ENCODE data around the gene GRM5.
"Not testable (repeated sequence)": the region's sequence is repeated elsewhere in the genome, so short reads cannot be mapped to it uniquely, and the experiment has no call there.

Gene GRM5

DNA sequence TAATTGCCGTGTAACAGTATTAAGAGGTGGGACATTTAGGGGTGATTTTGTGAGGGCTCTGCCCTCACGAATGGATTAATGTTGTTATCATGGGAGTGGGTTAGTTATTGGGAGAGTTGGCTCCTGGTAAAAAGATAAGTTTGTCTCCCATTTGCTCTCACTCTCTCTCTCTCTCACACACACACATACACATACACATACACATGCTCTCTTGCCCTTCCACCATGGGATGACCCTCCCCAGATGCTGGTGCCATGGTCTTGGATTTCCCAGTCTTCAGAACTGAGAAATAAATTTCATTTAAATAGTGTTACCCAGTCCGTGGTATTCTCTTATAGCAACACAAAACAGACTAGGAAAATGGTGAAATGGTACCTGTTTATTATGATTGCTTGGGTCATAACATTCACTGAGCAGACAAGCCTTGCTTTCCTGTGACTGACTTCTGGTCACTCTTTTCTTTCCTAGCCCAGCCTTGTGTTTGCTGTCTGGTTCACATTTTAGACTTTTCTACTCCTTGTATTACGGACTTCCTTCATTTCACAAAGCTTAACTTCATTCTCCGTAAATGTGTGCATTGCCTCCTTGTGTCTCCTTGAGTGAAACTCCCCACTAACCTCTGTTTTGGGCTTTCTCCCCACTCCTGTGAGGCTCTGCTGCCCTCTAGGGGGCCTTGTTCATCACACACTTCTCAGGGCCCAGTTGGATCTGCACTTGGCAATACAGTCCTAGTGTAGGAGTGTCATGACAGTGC is 521.7 kb downstream of the GRM5 start:
- peak; percentile 33 to 47 for DNase-seq (ENCODE audit: low read depth in 2 of 2)

DNA sequence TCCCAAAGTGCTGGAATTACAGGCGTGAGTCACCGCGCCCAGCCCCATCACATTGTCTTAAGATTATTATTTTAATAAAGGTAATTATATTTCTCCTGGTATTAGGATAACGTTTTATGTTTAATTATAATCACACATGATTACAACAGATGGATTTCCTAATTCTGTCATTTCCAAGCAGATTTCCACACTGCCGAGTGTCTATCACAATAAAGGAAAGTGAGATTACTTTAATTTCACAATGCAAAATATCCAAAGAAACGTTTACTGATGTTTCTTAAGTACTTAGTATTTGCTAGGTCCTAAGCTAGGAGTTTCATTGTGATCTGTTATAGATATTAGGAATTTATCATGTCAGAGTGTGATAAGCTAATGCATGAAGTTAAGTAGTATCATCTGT is 524.8 kb downstream of the GRM5 start:
- DNase-seq (ENCODE audit: low read depth in 2 of 2) = no peak

DNA sequence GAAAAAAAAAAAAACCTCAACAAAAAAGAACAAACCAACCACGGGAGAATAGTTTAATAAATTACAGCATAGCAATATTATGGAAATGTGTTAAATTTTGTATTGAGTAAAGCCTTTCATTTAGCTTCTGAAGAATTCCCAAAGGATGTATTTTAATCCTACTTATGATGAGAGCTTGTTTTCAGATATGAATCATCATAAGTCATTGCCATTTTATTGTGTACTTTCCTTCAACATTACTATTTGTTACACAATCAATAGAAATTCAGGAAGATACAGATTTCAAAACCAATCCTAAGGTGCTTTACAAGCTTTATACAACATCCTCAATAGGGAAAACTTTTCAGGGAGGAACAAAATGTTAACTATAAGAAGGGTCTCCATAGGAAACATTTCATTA is 527.7 kb downstream of the GRM5 start:
- no peak for DNase-seq (ENCODE audit: low read depth in 2 of 2)

GRCh38 chr11:88537613-88538012 is 528.2 kb downstream of the GRM5 start:
- no peak for DNase-seq (ENCODE audit: low read depth in 2 of 2)

GRCh38 chr11:88536616-88537265 is 529.0 kb downstream of the GRM5 start:
- DNase-seq (ENCODE audit: low read depth in 2 of 2) = no peak

DNA sequence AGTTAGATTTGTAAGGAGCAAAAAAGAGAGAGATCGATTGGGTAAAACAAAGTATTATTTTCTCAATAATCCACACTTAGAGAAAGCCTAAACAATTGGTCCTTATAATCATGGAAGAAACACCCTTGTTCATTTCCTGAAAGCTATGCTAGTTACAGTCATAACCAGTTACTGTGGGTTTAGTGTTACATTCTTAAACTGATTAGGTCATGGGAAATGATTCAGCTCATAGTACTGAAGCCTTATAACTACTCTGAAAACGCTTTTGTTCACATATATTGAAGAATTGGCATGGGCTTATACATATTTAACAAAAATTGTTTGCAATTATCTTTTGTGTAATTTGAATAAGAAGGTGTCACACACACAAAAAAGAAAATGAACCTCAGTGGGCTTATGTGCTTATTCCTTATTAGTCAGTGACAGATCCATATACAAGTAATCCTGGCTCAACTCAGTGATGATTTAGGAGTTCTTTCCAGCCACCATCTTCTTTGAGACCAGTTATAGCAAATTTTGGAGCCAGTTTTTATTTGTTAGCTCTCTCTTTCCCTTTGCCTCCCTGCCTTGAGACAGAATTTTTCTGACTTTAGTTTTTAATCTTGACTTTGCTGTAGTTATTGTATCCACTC is 529.8 kb downstream of the GRM5 start:
- DNase-seq (ENCODE audit: low read depth in 2 of 2) = no peak

- DNase-seq (ENCODE audit: low read depth in 2 of 2) = no peak
Observed at GRCh38 chr11:88535266-88535665, 530.5 kb downstream of the GRM5 start.

DNA sequence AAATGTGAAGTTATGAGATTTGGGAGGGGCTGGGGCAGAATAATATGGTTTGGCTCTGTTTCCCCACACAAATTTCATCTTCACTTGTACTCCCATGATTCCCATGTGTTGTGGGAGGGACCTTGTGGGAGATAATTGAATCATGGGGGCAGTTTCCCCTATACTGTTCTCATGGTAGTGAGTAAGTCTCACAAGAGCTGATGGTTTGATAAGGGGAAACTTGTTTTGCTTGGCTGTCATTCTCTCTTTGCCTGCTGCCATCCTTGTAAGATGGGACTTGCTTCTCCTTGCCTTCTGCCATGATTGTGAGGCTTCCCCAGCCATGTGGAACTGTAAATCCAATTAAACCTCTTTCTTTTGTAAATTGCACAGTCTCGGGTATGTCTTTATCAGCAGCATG is 531.1 kb downstream of the GRM5 start:
- DNase-seq (ENCODE audit: low read depth in 2 of 2) = not testable (repeated sequence)

- no peak for DNase-seq (ENCODE audit: low read depth in 2 of 2)
Observed at GRCh38 chr11:88534185-88534584, 531.6 kb downstream of the GRM5 start.

- DNase-seq (ENCODE audit: low read depth in 2 of 2) = no peak
Observed at GRCh38 chr11:88533001-88533400, 532.8 kb downstream of the GRM5 start.

DNA sequence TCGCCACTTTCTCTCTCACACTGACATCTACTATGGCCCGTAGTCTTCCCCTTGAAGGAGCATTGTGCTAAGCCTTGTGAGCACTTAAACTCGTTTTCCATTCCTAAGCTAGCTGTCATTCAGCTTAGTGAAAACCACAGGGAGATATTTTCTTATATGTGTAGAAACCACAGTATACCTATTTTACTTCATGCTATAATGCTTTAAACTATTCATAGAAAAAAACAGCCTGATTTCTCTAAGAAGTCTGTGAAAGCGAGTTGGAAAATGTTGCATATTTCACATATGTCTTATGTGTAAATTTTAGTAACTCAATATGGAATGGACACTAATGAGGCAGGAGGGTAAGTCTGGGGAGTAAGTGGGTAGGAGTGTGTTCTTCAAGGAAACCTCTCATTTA is 534.0 kb downstream of the GRM5 start:
- DNase-seq (ENCODE audit: low read depth in 2 of 2) = no peak

DNA sequence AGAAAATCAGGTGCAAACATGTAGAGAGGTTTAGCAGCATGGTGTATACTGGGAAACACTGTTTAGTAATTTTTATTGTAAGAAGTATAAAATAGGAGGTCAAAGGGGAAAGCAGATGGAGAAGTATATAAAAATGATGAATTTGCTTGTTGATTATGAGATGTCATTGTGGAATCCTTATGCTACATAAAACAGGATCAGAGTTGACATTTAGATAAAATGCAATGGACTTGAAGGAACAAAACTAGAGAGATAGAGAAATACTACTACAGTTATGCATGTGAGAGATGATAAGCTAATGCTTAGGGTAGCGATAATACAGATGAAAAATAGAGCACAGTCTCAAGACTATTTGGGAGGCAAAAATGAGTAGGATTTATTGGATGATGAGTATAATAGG is 536.4 kb downstream of the GRM5 start:
- DNase-seq (ENCODE audit: low read depth in 2 of 2) = no peak

DNA sequence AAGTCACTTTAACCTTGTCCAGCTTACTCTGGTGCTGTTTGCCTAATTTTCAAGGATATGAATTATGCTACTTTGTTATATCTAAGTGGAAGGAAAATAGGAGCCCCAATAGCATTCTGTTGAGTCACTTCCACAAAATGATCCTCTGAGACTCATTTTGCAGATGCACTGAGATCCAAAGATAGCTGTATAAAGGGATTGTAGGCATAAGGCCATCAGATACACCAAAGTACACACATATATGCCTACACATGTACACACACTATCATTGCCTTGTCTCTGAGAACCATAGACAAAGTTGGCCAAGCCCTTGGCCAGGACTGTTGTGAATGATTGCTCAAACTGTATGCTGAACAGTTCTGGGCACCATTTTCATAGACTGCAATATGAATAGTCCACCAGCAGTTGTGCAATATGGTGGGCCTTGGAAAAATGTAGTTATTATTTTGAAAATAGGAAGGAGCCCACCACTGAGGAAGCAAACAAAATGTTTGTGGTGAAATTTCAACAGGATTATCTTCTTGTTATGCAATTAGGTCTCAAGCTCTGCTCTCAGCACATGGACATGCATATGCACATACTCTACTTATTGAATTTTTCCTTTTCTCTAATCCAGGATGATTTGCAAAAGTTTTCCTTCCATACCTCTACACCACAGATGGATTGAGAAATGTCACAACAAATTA is 542.3 kb downstream of the GRM5 start:
- no peak for DNase-seq (ENCODE audit: low read depth in 2 of 2)

- no peak for DNase-seq (ENCODE audit: low read depth in 2 of 2)
Observed at GRCh38 chr11:88522624-88523385, 543.0 kb downstream of the GRM5 start.

DNA sequence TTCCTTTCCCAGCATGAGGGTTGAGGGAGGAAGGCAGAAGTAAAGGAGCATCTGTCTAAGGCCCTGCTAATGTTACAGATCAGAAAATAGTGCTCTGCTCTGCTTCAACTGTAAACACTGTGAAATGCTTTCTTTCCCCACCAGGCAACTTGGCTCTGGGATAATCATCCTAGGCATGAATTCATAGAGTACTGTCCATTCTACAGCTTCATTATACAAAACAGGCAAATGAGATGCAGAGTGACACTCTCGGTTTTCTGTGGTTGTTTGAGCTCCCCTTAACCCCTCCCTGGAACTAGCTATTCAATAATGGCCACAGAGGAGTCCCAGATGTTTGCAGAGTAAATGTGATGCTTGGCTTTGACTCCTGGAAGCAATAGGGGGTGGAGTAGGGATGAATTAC is 544.0 kb downstream of the GRM5 start:
- DNase-seq (ENCODE audit: low read depth in 2 of 2) = no peak

- no peak for DNase-seq (ENCODE audit: low read depth in 2 of 2)
Observed at GRCh38 chr11:88521399-88521798, 544.4 kb downstream of the GRM5 start.

- no peak for DNase-seq (ENCODE audit: low read depth in 2 of 2)
Observed at GRCh38 chr11:88520391-88520790, 545.4 kb downstream of the GRM5 start.

GRCh38 chr11:88515002-88515401 is 550.8 kb downstream of the GRM5 start:
- no peak for DNase-seq (ENCODE audit: low read depth in 2 of 2)

DNA sequence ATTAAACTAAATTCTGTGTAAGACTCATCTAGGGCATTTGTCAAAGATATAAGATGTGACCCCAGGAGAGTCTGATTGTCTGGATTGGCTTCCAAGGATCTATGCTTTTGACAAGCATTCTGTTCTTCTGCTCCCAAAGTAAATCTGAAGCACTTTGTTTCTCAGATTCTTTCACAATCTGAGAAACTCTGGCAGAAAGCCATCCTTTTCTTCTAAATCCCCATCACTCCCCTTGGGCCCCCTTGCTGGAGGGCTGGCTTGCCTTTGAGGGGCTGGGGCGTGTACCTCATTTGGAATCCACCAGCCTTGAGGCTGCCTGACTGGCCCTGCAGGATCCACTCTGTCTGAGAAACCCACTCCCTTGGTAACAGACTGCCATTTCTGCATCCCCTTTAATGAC is 554.8 kb downstream of the GRM5 start:
- no peak for DNase-seq (ENCODE audit: low read depth in 2 of 2)

- no peak for DNase-seq (ENCODE audit: low read depth in 2 of 2)
Observed at GRCh38 chr11:88508759-88509581, 556.8 kb downstream of the GRM5 start.

GRCh38 chr11:88508418-88508758 is 557.4 kb downstream of the GRM5 start:
- DNase-seq (ENCODE audit: low read depth in 2 of 2) = no peak
